ENCODE measurements around the gene ERMARD.

ERMARD gene

GRCh38 chr6:169783971-169784820 lies 32.8 kb downstream of the ERMARD start:
- DNase-seq = no peak

- DNase-seq = no peak
Observed at GRCh38 chr6:169784821-169785340, 33.5 kb downstream of the ERMARD start.

DNA sequence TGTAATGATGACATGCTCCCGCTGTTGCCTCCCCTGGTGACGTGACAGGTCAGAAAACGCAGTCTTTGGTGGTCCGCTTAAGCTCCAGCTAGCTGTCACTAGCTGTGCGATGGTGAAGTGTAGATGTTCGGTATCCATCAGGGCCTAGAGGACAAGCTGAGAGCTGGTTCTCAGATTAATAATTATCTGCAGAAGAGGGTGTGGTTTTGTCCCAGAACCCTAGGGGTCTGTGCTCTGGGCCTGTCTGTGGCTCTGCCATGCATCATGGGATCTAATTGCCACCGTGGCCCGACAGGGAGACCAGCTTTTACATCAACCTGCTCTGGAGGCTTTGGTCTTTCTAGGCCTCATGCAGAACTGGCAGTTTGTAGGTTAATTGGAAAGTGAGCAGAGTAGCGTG lies 34.1 kb downstream of the ERMARD start:
- no peak for DNase-seq

DNA sequence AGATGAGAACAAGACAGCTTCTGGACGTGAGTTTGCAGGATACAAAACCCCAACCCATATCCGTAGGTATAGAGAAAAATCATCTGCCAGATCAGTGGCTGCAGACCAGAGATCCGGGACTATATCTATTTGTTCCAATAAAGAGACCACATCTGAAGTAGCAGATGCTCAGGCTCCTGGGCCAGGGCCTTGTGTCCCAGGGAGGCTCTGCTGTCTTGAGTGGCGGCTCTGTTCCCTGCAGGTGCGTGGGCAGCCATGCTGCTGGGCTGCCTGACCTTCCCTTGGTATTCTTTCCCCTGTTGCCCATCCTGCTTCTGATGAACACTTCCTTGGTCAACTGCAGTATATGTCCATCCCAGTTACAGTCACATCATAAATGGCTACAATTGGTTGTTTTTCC lies 34.9 kb downstream of the ERMARD start:
- no peak for DNase-seq

DNA sequence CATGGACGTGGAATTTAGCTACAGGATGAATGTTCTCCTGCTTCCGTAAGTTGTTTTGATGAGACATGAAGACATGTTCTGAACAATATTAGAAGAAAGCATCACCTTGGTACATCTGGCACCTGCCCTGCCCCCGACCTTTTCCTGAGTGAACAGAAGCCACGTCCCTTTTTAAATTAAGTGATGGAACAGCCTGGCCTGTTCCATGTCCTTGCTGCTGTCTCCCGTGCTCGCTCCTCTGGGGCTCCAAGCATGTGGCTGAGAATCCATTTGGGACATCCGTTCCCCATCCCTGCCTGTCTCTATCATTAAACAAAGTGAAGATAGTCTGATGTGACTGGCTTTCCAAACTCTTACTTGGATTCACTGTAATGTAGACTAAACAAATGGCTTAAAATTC lies 36.4 kb downstream of the ERMARD start:
- DNase-seq = no peak

DNA sequence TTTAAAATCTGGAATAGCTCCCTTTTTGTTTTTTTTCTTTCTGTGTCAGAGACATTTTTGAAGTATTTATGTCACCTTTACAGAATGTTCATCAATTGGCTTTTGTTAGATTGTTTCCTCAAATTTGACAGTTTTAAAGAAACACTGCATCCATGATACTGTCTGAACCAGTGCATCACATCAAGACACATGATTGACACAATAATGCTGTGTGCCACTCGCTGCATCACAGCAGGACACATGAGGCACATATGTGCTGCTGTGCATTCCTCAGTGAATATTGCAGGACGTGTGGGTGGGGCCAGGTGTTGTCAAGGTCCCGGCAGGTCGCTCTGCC lies 37.4 kb downstream of the ERMARD start:
- no peak for DNase-seq

DNA sequence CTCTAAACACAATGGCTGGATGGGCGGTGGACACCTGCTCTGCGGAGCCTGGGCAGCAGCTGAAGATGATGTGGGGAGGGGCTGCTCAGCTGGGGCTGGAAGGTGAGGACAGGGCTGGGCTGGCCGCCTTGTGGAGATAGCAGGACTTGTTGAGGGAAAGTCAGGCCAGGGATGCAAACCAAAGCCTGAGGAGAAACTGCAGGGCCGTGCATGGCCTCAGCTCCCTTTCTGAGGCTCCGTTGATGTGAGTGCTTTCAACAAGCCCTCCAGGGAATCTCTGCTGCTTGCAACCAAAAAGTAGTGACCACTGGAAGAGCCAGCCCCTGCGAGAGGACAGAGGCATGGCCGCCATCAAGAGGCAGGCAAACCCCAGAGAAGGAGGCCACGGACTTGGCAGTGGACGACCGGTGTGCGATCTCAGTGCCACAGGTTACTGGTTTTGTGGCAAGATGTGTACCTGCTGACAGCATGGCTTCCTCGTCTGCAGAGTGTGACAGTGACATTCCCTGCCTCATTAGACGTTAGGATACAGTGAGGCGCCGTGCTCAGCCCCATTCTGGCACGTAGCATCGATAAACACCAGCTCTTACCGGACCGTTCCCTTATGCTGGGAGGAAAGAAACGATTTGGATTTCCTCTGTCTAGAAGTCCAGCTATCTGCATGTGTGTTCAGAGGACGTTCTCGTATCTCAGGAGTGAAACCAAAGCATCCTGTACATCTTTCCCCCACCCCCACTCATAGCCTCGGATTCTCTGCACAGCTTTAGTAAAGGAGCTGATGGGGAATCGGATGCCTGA lies 37.9 kb downstream of the ERMARD start:
- DNase-seq = no peak

GRCh38 chr6:169789944-169790927 lies 38.8 kb downstream of the ERMARD start:
- DNase-seq = peak; percentile 81

- no peak for DNase-seq
Observed at GRCh38 chr6:169791721-169792131, 40.3 kb downstream of the ERMARD start.

- no peak for DNase-seq
Observed at GRCh38 chr6:169792306-169793015, 41.0 kb downstream of the ERMARD start.

DNA sequence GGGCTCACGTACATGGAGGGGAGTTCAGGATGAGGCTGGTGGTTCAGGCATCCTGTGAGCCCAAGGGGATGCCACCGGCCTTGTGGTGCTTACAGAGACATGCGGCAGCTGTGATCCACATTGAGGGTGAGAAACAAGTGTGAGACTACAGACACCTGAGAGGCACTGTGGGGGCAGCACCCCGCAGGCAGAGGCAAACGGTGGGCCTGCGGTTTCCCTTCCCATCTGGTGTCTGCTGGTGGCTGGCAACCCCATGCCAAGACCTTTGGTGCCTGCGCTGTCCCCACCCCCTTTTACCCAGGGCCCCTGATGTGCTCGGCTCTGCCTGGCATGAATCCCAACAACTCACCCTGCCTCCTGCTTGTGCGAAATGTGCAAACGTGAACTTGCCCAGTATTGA lies 42.0 kb downstream of the ERMARD start:
- no peak for DNase-seq

DNA sequence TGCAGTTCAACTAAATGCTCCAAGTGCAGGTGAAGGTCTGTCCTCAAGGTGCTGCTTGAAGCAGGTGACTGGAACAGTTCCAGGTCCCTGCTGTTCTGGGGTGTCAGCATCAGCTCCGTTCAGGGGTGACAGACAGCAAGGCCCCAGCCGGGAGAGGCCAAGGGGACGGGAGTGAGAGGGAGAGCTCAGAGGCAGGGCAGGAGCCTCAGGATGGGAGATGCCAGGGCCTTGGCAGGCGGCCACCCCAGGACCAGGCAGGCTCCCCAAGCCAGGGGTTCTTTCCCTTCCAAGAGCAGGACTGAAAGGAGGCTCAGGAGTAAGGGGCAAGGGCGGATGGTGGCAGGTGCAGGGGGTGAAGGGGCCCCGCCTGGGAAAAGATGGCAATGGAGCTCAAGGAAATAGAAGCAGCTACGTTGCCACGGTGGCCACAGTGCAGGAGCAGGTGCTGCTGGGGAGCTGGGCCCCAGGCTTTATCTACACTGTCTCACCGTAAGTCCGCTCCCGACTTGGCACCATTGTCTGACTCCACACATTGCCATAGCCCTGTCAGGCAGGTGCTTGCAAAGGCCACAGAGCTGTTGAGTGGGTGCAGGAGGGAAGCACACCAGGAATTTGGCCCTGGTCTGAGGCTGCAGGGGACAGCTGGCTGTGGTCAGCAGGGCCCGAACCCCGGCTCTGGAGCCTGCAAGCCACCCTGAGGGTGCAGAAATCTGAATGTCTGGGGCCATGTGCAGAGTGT lies 43.1 kb downstream of the ERMARD start:
- no peak for DNase-seq

GRCh38 chr6:169795196-169795595 lies 43.8 kb downstream of the ERMARD start:
- no peak for DNase-seq

- no peak for DNase-seq
Observed at GRCh38 chr6:169798764-169799473, 47.5 kb downstream of the ERMARD start.

DNA sequence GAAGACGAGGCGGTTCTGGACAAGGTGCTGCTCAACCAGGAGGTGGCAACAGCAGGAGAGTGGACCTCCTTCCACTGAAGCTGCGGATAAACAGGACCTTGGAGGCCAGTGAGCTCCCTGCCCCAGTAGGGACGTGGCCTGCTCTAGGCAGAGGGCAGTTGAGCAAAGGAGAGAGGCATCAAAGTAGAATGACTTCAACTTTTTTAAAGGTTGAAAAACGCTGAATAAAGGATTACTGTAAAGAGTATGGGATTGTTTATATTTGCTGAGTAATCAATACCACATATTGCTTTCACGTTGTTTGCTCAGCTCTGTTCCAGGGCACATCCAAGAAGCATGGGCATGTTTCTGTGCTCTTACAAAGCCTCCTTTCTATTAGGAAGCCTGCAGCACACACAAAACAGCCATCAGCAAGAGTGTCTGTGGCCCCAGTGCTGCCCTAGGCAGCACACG lies 48.1 kb downstream of the ERMARD start:
- DNase-seq = no peak

DNA sequence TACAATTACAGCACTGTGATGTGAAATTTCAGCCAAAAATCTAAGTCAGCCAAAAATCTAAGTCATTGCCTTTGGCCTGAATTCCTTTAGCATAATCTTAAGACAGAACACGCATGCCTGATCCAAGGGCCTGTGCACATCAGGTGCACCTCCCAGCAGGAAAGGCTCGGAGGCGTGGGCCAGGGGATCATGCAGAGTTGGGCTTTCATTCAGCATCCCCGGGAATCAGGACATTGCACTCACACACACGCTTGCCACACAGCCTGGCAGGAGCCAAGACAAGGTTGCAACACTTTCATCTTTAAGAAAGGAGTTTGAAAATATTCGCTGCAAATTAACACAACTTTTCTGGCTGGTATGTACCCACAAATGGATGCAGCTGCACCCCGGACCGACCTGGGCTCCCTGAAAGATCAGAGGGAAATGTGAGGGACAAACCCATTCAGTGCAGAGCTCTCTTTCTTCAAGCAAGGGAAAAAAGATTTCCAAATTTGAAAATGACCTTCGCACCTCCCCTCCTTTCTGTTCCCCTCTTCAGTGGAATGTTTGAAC lies 48.8 kb downstream of the ERMARD start:
- no peak for DNase-seq

DNA sequence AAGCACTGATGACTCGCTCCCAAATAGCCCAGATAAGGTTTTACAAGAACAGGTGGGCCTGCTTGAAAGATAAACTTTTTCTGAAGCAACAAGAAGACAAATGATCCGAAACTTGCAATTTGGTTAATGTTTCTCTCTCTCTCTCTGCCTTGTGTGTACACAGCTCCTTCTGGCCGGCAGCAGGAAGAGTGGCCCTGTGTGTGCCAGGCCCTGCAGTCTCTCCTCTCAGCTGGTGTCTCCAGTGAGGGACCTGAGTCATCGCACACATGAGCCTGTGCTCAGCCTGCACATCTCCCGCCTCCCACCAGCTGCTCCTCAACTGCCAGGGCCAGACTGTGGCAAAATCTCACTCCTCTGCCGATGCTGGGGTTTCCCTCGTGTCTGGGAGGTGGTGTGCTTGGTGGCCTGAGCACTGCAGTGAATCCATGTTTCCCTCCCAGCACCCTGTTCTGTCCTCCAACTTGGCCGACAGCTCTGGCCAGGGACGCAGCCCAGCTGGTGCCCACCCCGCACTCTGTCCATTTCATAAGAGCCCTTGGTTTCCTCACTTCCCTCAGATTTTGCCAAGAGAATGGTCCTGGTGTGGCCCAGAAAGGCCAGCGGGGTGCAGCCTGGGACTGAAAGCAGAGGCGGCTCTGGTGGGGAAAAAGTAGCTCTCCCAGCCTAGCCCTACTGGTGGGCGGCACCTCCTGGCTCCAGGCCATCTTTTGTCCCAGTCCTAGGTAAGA lies 49.4 kb downstream of the ERMARD start:
- no peak for DNase-seq

DNA sequence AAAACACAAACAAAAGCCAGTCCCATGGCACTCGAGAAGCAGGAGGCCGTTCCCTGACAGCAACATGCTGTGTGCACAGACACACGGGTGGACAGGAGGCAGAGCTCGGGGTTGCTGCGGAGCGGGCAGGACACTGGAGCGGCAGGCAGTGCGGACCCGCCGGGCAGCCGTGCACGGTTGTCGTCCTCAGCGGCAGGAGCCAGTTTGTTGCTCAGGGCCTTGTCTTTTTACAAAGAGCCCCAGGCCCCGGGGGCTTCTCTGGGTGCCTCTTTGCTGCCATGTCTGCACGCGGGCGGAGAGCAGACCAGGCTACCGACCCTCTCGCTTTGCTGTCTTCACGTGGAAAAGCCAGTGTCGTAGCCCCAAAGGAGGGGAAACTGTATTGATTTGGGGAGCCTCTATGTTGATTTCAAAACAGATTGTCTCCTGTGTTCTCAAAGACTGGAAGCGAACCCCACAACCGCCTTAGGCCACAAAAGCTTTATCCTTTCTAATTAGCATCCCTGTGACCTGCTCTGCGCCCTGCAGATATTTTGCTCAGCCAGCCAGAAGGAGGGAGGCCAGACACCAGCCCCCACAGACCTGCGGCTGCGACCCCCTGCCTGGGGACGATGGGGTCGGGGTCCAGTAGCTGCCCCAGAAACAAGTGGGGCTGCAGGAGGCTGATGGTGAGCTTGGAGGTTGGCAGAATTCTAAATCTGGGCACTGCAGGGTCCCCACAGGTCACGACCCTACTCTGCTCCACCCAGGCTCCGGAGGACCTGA lies 50.2 kb downstream of the ERMARD start:
- DNase-seq = no peak

DNA sequence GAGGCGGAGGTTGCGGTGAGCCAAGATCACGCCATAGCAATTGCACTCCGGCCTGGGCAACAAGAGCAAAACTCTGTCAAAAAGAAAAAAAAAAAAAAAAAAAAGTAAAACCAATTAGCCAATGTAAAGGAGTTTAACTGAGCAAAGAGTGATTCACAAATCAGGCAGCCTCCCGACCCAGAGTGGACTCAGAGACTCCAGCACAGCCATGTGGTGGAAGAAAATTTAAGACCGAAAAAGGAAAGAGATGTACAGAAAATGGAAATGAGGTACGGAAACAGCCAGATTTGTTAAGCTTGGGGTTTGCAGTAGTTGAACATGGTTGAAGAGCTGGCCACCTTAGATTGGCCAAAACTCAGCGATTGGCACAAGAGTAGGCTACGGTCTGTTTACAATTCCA lies 51.4 kb downstream of the ERMARD start:
- no peak for DNase-seq
